Left ventricle myocardium inferior (tissue), 1 donor: ENCODE measurements around the gene SLC25A53. TPM values are rescaled to one million over a fixed set of nuclear protein-coding genes. Genes with fewer than 3 reads are reported as not detected.

Experiments used
- DNase-seq: peaks from one replicate; pipeline ENCODE4 v3.0.0-alpha.2; 2020
- H3K27ac ChIP-seq: fragments of 200-600 bp; replicated peaks from 2 replicates; pipeline ENCODE4 v1.8.0; 2021
- H3K27me3 ChIP-seq: fragments of 200-600 bp; 2 replicates; pipeline ENCODE4 v1.8.0; 2021; ENCODE audit warnings: low read depth
- H3K36me3 ChIP-seq: fragments of 200-600 bp; 2 replicates; pipeline ENCODE4 v1.8.0; 2021
- H3K4me1 ChIP-seq: fragments of 200-600 bp; 2 replicates; pipeline ENCODE4 v1.8.0; 2021
- H3K4me3 ChIP-seq: fragments of 200-600 bp; 2 replicates; pipeline ENCODE4 v1.8.0; 2021; ENCODE audit warnings: mild to moderate bottlenecking, moderate library complexity
- H3K9me3 ChIP-seq: fragments of 200-600 bp; replicated peaks from 2 replicates; pipeline ENCODE4 v1.8.0; 2021
- CTCF ChIP-seq: fragments of 200-600 bp; IDR thresholded peaks from 2 replicates; pipeline ENCODE4 v1.8.0; 2021; ENCODE audit warnings: antibody characterized with exemption, mild to moderate bottlenecking, borderline replicate concordance
- intact Hi-C: fragments of 100-400 bp; cut with micrococcal nuclease; formaldehyde crosslinking; loops from one replicate; pipeline ENCODE4 v1.11.0; 2022
- total RNA-seq: library from RNA; stranded (reverse); fragmentation: NEBNext Ultra II Directional; extraction: Animal tissue kit (Norgen Biotek cat#: 25700); gene quantifications from one replicate; pipeline ENCODE4 v1.2.1, GENCODE V29; 2021
- donor health status: DM: no; HTN: yes; CAD: no; lungs with severe emphysema.

SLC25A53 gene
- total RNA-seq, 1 donor from 2014 or later: 14.9 TPM

- intact Hi-C loops: no loop called here
- no peaks in the 10 kb centered on the region for H3K27me3 ChIP-seq
Observed at GRCh38 chrX:104189837-104190236, 33.0 kb upstream of the SLC25A53 start.

GRCh38 chrX:104187931-104188330 lies 31.1 kb upstream of the SLC25A53 start:
- Histone ChIP-seq H3K4me1 (no peaks in the 10 kb centered on the region), H3K36me3 (peaks cover 59% of the 10 kb centered on the region)

More at GRCh38 chrX:104189837-104190236, 33.0 kb upstream of the SLC25A53 start:
- Histone ChIP-seq H3K4me1 (no peaks in the 10 kb centered on the region), H3K27ac (no peak overlapping the region), H3K4me3 (no peak overlapping the region), H3K9me3 (no peaks in the 10 kb centered on the region), H3K36me3 (peaks cover 59% of the 10 kb centered on the region)
- no peak for TF ChIP-seq CTCF
- DNase-seq: no peak

GRCh38 chrX:104183685-104184084 lies 26.9 kb upstream of the SLC25A53 start:
- TF ChIP-seq CTCF: no peak
- Histone ChIP-seq H3K4me1 (no peaks in the 10 kb centered on the region), H3K9me3 (no peaks in the 10 kb centered on the region), H3K36me3 (peaks cover 31% of the 10 kb centered on the region), H3K27me3 (no peaks in the 10 kb centered on the region), H3K4me3 (no peak overlapping the region), H3K27ac (no peak overlapping the region)
- no peak for DNase-seq
- intact Hi-C loops: no loop called here

More at GRCh38 chrX:104187931-104188330, 31.1 kb upstream of the SLC25A53 start:
- intact Hi-C loops: no loop called here
- Histone ChIP-seq H3K27me3 (no peaks in the 10 kb centered on the region), H3K27ac (no peak overlapping the region), H3K4me3 (no peak overlapping the region), H3K9me3 (no peaks in the 10 kb centered on the region)
- no peak for DNase-seq
- no peak for TF ChIP-seq CTCF

- intact Hi-C loops: no loop called here
- H3K27ac ChIP-seq: no peak overlapping the region
Observed at GRCh38 chrX:104173841-104174240, 17.0 kb upstream of the SLC25A53 start.

GRCh38 chrX:104172788-104173187 lies 16.0 kb upstream of the SLC25A53 start:
- H3K9me3 ChIP-seq: no peaks in the 10 kb centered on the region
- no peak for TF ChIP-seq CTCF
- H3K4me1 ChIP-seq: peaks cover 8% of the 10 kb centered on the region
- H3K4me3 ChIP-seq: no peak overlapping the region
- no peaks in the 10 kb centered on the region for H3K27me3 ChIP-seq
- H3K36me3 ChIP-seq: no peaks in the 10 kb centered on the region
- no peak for DNase-seq
- H3K27ac ChIP-seq: no peak overlapping the region
- intact Hi-C loops: no loop called here

More at GRCh38 chrX:104173841-104174240, 17.0 kb upstream of the SLC25A53 start:
- Histone ChIP-seq H3K4me3 (no peak overlapping the region), H3K4me1 (no peaks in the 10 kb centered on the region), H3K27me3 (no peaks in the 10 kb centered on the region), H3K36me3 (peaks cover 8% of the 10 kb centered on the region), H3K9me3 (no peaks in the 10 kb centered on the region)
- TF ChIP-seq CTCF: no peak
- DNase-seq: no peak
